GM21526 (cell line): Measurements from ENCODE around the gene NCAPD3.
"Not testable (repeated sequence)": the region's sequence is repeated elsewhere in the genome, so short reads cannot be mapped to it uniquely, and the experiment has no call there.

Experiments used
- ATAC-seq: cut with Tn5 transposase; IDR thresholded peaks from one replicate; pipeline ENCODE4 v1.9.1; 2021; ENCODE audit warnings: moderate library complexity; ENCODE audit not compliant: unreplicated experiment, low FRiP score

Gene NCAPD3

GRCh38 chr11:134140961-134141490 lies 82.7 kb downstream of the NCAPD3 start:
- no peak for ATAC-seq

DNA sequence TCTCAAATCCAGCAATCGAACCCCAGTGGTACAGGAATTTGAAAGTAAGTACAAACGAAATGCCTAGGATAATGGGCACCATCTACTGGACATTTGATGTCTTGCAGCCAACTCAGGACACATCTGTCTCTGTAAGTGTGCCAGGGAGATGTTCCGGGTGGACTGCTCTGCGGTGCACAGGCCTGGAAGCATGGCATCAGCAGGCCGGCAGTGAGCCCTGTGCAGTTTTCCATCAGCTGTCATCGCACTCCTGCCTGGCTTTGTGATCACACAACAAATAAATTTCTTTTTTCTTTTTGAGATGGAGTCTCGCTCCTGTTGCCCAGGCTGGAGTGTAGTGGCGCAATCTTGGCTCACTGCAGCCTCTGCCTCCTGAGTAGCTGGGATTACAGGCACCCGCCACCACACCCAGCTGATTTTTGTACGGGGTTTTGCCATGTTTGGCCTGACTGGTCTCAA lies 83.9 kb downstream of the NCAPD3 start:
- ATAC-seq = peak; percentile 61

GRCh38 chr11:134139303-134139872 lies 84.4 kb downstream of the NCAPD3 start:
- ATAC-seq = no peak

GRCh38 chr11:134138376-134138775 lies 85.4 kb downstream of the NCAPD3 start:
- no peak for ATAC-seq

GRCh38 chr11:134134167-134134566 lies 89.6 kb downstream of the NCAPD3 start:
- no peak for ATAC-seq

DNA sequence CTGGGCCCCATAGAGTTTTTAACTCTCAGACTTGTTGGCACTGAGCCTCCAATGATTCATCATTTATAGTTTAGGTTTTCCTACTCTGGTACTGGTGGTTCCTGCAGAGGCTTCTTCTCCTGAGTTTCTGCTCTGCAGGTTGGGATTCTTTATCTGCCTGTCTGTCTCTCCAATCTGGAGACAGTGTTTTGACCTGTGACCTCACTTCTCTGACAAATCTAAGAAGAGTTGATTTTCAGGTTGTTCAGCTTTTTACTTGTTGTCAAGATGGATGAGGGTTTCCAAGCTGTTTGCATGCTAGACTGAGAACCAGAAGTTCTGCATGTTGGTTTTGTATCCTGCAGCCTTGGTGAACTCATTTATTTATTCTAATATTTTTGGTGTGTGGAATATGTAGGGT lies 91.0 kb downstream of the NCAPD3 start:
- no peak for ATAC-seq

DNA sequence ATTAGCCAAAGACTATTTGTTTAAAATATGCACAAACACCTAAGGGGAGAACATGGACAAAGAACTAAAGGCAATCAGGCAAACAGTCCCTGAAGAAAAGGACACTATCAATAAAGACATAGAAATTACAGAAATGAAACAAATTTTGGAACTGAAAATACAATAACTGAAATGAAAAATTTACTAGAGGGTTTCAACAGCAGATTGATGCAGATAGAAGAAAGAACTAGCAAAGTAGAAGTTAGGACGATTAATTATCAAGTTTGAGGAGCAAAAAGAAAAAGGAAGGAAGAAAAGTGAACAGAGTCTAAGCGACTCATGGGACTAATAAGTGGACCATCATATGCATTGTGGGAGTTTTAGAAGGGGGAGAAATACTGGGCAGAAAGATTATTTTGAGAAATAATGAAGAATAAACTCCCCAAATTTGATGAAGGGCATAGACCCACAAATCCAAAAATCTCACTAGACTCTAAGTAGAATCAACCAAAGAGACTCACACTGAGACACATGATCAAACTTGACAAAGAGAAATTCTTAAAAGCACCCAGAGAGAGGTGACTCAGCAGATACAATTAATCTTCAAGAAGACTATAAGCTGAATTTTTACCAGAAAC lies 92.0 kb downstream of the NCAPD3 start:
- no peak for ATAC-seq

DNA sequence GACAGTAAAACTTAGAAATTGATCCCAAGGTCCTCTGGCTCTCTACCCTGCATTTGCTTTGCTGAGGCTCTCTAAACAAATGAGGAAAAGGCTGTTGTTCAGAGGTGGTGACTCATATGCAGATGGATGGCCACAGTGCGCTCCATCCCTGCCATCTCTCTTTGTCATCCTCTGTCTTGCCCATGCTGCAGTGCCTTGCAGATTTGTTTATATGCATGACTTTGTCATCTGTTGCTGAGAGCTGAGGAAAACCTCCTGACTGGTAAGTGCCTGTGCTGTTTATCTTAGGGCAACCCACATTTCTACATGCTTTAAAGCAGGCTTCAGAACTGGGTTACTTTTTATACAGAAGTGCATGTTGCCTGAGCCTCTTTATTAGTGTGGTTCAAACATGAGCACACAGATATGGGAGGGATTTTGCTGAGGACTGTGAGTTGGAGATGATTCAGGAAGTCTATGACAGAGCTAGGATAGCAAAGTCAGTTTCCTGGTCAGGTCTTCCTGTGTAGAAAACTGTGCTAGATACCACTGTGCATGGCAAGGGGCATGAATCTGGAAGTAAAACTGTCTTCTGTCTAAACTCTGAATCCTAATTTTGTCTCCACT lies 97.4 kb downstream of the NCAPD3 start:
- ATAC-seq = no peak

GRCh38 chr11:134125507-134125906 lies 98.3 kb downstream of the NCAPD3 start:
- ATAC-seq = no peak

DNA sequence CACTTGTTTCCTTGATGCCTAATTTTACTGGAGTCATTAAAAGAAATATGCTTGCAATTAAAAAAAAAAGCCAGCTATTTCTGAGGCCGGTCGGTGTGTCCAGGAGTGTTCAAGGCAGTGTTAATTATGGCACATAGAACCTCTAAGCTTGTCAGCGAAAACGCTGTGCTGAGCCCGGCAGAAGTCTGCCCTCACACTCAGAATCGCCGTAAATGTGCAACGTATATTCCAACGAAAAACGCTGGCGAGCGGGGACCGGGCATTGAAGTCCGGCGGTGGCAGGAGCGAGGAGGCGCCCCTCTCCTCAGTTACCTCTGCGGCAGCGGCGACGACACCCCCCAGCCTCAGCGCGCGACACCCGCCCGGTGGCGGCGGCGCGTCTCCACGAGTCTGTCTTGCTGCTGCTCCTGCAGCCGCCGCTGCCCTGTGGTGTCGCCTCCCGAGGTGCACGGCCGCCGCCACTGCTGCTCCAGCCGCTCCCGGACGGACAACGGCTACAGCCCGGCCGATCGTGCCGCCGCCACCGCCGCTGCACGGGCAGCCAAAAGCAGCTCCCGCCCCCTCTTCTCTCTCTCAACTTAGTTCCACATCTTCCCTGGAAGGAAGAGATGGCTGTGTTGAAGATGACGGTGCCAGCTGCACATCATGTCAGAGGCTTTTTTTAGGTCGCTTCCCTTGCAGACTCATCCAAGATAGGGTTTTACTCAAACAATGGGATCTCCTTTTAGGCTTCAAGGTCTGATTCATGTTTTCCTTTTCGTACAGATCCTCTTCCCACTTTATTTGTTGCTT lies 98.9 kb downstream of the NCAPD3 start:
- no peak for ATAC-seq

GRCh38 chr11:134120921-134121526 lies 102.7 kb downstream of the NCAPD3 start:
- no peak for ATAC-seq

DNA sequence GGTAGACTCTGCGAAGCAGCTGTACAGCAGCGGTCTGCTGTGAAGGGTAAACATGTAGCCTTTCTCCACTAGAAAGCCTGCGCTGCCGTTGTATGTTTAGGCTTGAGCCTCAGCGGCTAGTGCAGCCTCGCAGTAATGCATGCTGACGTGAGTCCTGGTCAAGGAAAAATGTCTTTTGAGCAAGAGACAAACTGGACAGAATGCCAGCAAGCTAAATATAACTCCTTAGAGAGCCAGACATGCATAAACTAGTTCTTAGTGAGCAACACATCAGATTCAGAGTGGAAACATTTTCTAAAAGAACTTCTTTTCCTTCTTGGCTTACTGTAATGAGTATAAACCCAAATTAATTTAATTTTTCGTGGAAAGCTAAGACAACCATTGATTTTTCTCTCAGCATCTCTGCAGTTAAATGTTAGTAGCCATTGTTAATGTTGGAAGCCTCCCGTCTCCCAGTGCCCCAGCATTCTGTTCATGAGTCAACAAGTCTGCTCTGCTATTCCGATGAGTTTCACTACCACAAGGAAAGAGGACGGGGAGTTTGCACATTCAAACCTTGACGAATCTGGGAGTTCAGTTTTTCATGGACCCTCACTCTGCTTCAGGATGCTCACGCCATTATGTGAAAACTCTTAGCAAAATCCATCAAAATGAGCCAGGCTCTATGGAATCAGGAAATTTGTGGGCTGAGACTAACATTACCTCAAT lies 103.5 kb downstream of the NCAPD3 start:
- no peak for ATAC-seq

DNA sequence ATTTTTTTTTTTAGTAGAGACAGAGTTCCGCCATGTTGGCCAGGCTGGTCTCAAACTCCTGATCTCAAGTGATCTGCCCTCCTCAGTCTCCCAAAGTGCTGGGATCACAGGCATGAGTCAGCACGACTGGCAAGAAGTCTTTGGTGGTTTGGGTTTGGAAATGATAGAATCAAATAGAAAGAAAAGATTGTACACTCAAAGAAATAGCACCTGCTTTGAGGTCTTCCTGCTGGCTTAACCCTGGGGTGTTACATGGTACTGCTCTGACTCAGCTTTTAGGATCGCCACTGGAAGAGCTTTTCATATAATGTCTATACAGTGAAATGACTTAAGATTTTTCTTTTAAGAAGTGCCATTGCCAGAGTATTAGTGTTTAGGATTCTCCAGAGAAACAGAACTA lies 104.7 kb downstream of the NCAPD3 start:
- ATAC-seq = no peak

DNA sequence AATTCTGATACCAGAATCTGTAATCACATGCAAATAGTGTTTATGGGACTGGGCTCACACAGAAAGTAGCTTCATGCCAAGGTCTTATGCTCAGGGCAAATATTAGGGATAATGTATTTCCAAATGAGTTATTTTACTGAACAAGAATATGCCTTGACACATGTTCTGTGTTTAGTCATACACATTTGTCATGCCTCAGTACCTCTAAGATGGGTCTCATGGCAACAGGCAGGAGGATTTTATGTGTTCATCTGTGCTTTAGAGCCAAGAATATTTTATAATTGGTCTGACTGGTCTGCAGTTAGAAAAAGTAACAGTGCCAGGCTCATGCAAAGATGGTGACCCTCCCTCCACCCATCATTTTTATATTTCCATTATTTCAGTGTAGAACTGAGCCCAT lies 105.8 kb downstream of the NCAPD3 start:
- no peak for ATAC-seq

DNA sequence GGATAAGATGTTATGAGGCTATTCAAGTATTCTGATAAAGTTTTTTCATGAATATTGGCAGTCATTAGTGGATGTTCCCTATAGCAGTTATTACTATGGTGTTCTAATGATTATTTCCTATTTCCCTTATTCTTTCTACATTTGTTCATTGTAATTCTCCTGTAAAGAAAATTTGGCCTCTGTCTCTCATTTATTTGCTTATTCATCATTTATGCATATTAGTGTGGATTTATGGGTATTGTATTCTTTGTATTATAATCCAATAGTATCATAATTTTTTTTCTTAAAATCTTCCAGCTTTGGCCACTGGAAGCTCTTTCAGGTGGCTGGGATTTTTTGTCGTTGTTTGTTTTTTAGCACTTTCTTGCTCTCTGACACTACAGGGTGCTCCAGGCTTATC lies 107.6 kb downstream of the NCAPD3 start:
- ATAC-seq = no peak

GRCh38 chr11:134113787-134114186 lies 110.0 kb downstream of the NCAPD3 start:
- ATAC-seq = not testable (repeated sequence)

- ATAC-seq = no peak
Measured at GRCh38 chr11:134110252-134110815, 113.4 kb downstream of the NCAPD3 start.
